Adrenal gland (tissue), 12 donors: ENCODE results near the gene ATP9A. TPM values are rescaled to one million over a fixed set of nuclear protein-coding genes. Genes with fewer than 3 reads are reported as not detected.

ENCODE experiments used
- DNase-seq, 7 donors: peaks; one replicate each; pipeline ENCODE4 v3.0.0-alpha.2; 2019 to 2020
- H3K27ac ChIP-seq, 5 donors: fragments of 200-600 bp; sonication (generic) in 4 of 5; 1 replicate in 3 of 5; 2 replicates in 2 of 5; pipeline versions ENCODE4 v1.5.1 to v1.8.0; 2016 to 2020; ENCODE audit warnings: mild to moderate bottlenecking in 1 of 5
- H3K27me3 ChIP-seq: fragments of 200-600 bp; 2 replicates; pipeline ENCODE4 v1.8.0; 2021
- H3K36me3 ChIP-seq, 2 donors: fragments of 200-600 bp; replicated peaks in 1 of 2; 1 replicate in 1 of 2; 2 replicates in 1 of 2; pipeline versions ENCODE4 v1.5.1 to v1.8.0; 2018 to 2022
- H3K4me1 ChIP-seq, 2 donors: fragments of 200-600 bp; replicated peaks in 1 of 2; 1 replicate in 1 of 2; 2 replicates in 1 of 2; pipeline versions ENCODE4 v1.5.1 to v1.8.0; 2018 to 2021
- H3K4me3 ChIP-seq, 4 donors: fragments of 200-600 bp; sonication (generic) in 3 of 4; one replicate each; pipeline ENCODE4 v1.5.1; 2016 to 2018
- H3K9me3 ChIP-seq, 3 donors: fragments of 200-600 bp; sonication (generic) in 1 of 3; replicated peaks in 1 of 3; 1 replicate in 2 of 3; 2 replicates in 1 of 3; pipeline versions ENCODE4 v1.5.1 to v1.8.0; 2016 to 2021
- CTCF ChIP-seq, 6 experiments: fragments of 450-650 bp in 4 of 6; fragments of 200-600 bp in 2 of 6; sonication (generic) in 1 of 6; IDR thresholded peaks; 1 replicate in 5 of 6; 2 replicates in 1 of 6; pipeline versions ENCODE4 v1.5.1 to v1.8.0; 2016 to 2021; ENCODE audit warnings: antibody characterized with exemption in 6 of 6, mild to moderate bottlenecking in 2 of 6, moderate library complexity in 1 of 6
- POLR2A ChIP-seq, 2 donors: fragments of 450-650 bp; IDR thresholded peaks; one replicate each; pipeline ENCODE4 v1.6.1; 2017; ENCODE audit warnings: antibody characterized with exemption in 2 of 2, mild to moderate bottlenecking in 2 of 2, moderate library complexity in 1 of 2
- WGBS, 4 donors: extraction: QIAGEN DNeasy Blood & Tissue Kit in 2 of 4; methylation state at CpG; one replicate each; pipeline versions ENCODE4 v1.1.5 to v1.1.7; 2013 to 2017; 5-methylcytosine and 5-hydroxymethylcytosine counted together
- intact Hi-C, 2 donors: fragments of 100-400 bp; cut with DNase I; formaldehyde crosslinking; loops; one replicate each; pipeline versions ENCODE4 v1.14.1 to v1.15.0; 2022 to 2023
- polyA plus RNA-seq, 3 donors: library from polyadenylated mRNA; stranded (reverse); fragments of 200-250 nt in 2 of 3; fragments of 350-450 nt in 1 of 3; fragmentation: Illumina TruSeq in 1 of 3; extraction: RNeasy Lipid Tissue Mini Kit (QIAGEN cat#74804) in 1 of 3; gene quantifications; one replicate each; pipeline ENCODE4 v1.2.3, GENCODE V29; 2013 to 2014
- total RNA-seq, 9 donors: library from RNA; depleted of rRNA in 4 of 9; stranded (reverse); fragments of >200 nt in 4 of 9; fragments of 120-200 nt in 1 of 9; fragmentation: NEBNext Ultra II Directional in 1 of 9; extraction: Animal tissue kit (Norgen Biotek cat#: 25700) in 1 of 9; gene quantifications; one replicate each; pipeline versions ENCODE4 v1.1.0 to v1.2.4, GENCODE V29; 2013 to 2023
- donor health status: healthy with polysubstance abuse.
- donor health status: Bipolar disorder and iron deficiency.
- donor health status: DM: yes; HTN: yes; CAD: no.
- donor health status: DM: no; HTN: no; CAD: no.
- donor health status: DM: no; HTN: no; CAD: no.
- donor health status: DM: yes; HTN: yes; CAD: no.

ATP9A gene
- total and polyA plus RNA-seq, 12 donors = 3.7 to 34.5 (median 16.7) TPM

- no peak for DNase-seq
- H3K36me3 ChIP-seq = no peaks in the 10 kb centered on the region
- TF ChIP-seq POLR2A (IDR thresholded peaks at IDR 0.05) = no peak
- no peak for TF ChIP-seq CTCF (IDR thresholded peaks at IDR 0.05)
- no peak overlapping the region for H3K4me3 ChIP-seq
- no peaks in the 10 kb centered on the region for H3K4me1 ChIP-seq
- H3K9me3 ChIP-seq = no peaks in the 10 kb centered on the region
- 66 to 73% (median 69%) methylated on average over 11 of the region's 11 CpGs for WGBS, 4 donors
- no peak overlapping the region for H3K27ac ChIP-seq
- intact Hi-C loops = no loop called here
- peaks cover 13% of the 10 kb centered on the region for H3K27me3 ChIP-seq
Measured at GRCh38 chr20:51554538-51555165, 213.5 kb downstream of the ATP9A start.

- Histone ChIP-seq H3K27ac (no peak overlapping the region), H3K9me3 (no peaks in the 10 kb centered on the region), H3K36me3 (no peaks in the 10 kb centered on the region), H3K4me3 (no peak overlapping the region), H3K4me1 (no peaks in the 10 kb centered on the region), H3K27me3 (peaks cover 7% of the 10 kb centered on the region)
- no peak for DNase-seq
- WGBS, 4 donors = 65 to 73% (median 69%) methylated on average over 8 of the region's 8 CpGs
- TF ChIP-seq POLR2A (IDR thresholded peaks at IDR 0.05) (no peak), CTCF (IDR thresholded peaks at IDR 0.05) (no peak)
- intact Hi-C loops = no loop called here
Measured at GRCh38 chr20:51553897-51554486, 214.2 kb downstream of the ATP9A start.

GRCh38 chr20:51551186-51551585 lies 217.0 kb downstream of the ATP9A start:
- H3K27me3 ChIP-seq = no peaks in the 10 kb centered on the region
- H3K9me3 ChIP-seq = no peaks in the 10 kb centered on the region
- H3K36me3 ChIP-seq = no peaks in the 10 kb centered on the region
- no peaks in the 10 kb centered on the region for H3K4me1 ChIP-seq
- intact Hi-C loops = no loop called here
- no peak overlapping the region for H3K4me3 ChIP-seq
- no peak overlapping the region for H3K27ac ChIP-seq
- no peak for TF ChIP-seq CTCF (IDR thresholded peaks at IDR 0.05)
- no peak for TF ChIP-seq POLR2A (IDR thresholded peaks at IDR 0.05)
- 90 to 96% (median 93%) methylated on average over 3 of the region's 3 CpGs for WGBS, 4 donors
- DNase-seq = no peak

GRCh38 chr20:51549474-51549873 lies 218.7 kb downstream of the ATP9A start:
- no peak for TF ChIP-seq POLR2A (IDR thresholded peaks at IDR 0.05)
- no peak for TF ChIP-seq CTCF (IDR thresholded peaks at IDR 0.05)
- intact Hi-C loops = no loop called here

More at GRCh38 chr20:51549474-51549873, 218.7 kb downstream of the ATP9A start:
- Histone ChIP-seq H3K9me3 (no peaks in the 10 kb centered on the region), H3K4me3 (no peak overlapping the region), H3K27ac (no peak overlapping the region), H3K36me3 (no peaks in the 10 kb centered on the region), H3K27me3 (no peaks in the 10 kb centered on the region), H3K4me1 (no peaks in the 10 kb centered on the region)
- DNase-seq = no peak
- 98 to 100% (median 99%) methylated on average over 4 of the region's 4 CpGs for WGBS, 4 donors
